Gastroesophageal sphincter (tissue), 4 donors: ENCODE data around the gene MEGF8. TPM values are rescaled to one million over a fixed set of nuclear protein-coding genes. Genes with fewer than 3 reads are reported as not detected.

Experiments
- ATAC-seq: fragments of 150-250 bp; one replicate; pipeline ENCODE4 v1.9.1; 2016; ENCODE audit warnings: mild to moderate bottlenecking, moderate library complexity
- H3K27ac ChIP-seq, 4 donors: fragments of 200-600 bp; sonication (generic) in 3 of 4; 1 replicate in 3 of 4; 2 replicates in 1 of 4; pipeline ENCODE4 v1.5.1; 2016 to 2019
- H3K27me3 ChIP-seq: fragments of 200-600 bp; sonication (generic); one replicate; pipeline ENCODE4 v1.5.1; 2019
- H3K36me3 ChIP-seq, 2 donors: fragments of 200-600 bp; sonication (generic); one replicate each; pipeline ENCODE4 v1.5.1; 2019; ENCODE audit warnings: control low read depth in 1 of 2
- H3K4me1 ChIP-seq, 3 donors: fragments of 200-600 bp; sonication (generic); 1 replicate in 2 of 3; 2 replicates in 1 of 3; pipeline ENCODE4 v1.5.1; 2016 to 2019; ENCODE audit warnings: control low read depth in 2 of 3
- H3K4me3 ChIP-seq, 2 donors: fragments of 200-600 bp; sonication (generic); one replicate each; pipeline ENCODE4 v1.5.1; 2019; ENCODE audit warnings: mild to moderate bottlenecking in 1 of 2, moderate library complexity in 1 of 2
- H3K9me3 ChIP-seq, 3 donors: fragments of 200-600 bp; sonication (generic); one replicate each; pipeline ENCODE4 v1.5.1; 2017 to 2019; ENCODE audit warnings: control low read depth in 2 of 3
- CTCF ChIP-seq, 4 experiments: fragments of 200-600 bp in 2 of 4; fragments of 450-650 bp in 2 of 4; sonication (generic) in 1 of 4; IDR thresholded peaks; one replicate each; pipeline ENCODE4 v1.5.1; 2017 to 2019; ENCODE audit warnings: antibody characterized with exemption in 4 of 4, mild to moderate bottlenecking in 2 of 4, moderate library complexity in 2 of 4
- EP300 ChIP-seq: sonication (generic); formaldehyde crosslinking; IDR thresholded peaks from one replicate; pipeline ENCODE4 v1.6.1; 2017; ENCODE audit warnings: antibody characterized with exemption, mild to moderate bottlenecking
- POLR2A ChIP-seq, 2 donors: fragments of 450-650 bp; IDR thresholded peaks; one replicate each; pipeline ENCODE4 v1.6.1; 2017; ENCODE audit warnings: antibody characterized with exemption in 2 of 2, mild to moderate bottlenecking in 2 of 2, moderate library complexity in 1 of 2
- POLR2AphosphoS5 ChIP-seq: sonication (generic); formaldehyde crosslinking; IDR thresholded peaks from one replicate; pipeline ENCODE4 v1.6.1; 2017; ENCODE audit warnings: antibody characterized with exemption
- WGBS, 2 donors: methylation state at CpG; one replicate each; pipeline ENCODE4 v1.1.5; 2018; ENCODE audit warnings: low coverage in 1 of 2; 5-methylcytosine and 5-hydroxymethylcytosine counted together
- total RNA-seq, 4 donors: library from RNA; depleted of rRNA; stranded (reverse); fragments of >200 nt; gene quantifications; one replicate each; pipeline ENCODE4 v1.1.0, GENCODE V29; 2016

Gene MEGF8
- total RNA-seq, 4 donors from 2014 or later = 13.9 to 44.4 (median 18.1) TPM

GRCh38 chr19:42281827-42282762 lies 43.3 kb upstream of the MEGF8 start:
- Histone ChIP-seq H3K4me3 (peak overlapping the region in 1 of 2 donors; percentile 93), H3K9me3 (no peaks in the 10 kb centered on the region), H3K27me3 (no peaks in the 10 kb centered on the region), H3K4me1 (peaks cover 0 to 88% (median 67%) of the 10 kb centered on the region in 3 donors), H3K27ac (peak overlapping the region; percentile 91 to 99 (median 98)), H3K36me3 (peaks cover 0 to 5% of the 10 kb centered on the region in 2 donors)
- no peak for ATAC-seq
- TF ChIP-seq EP300 = no peak
- no peak for TF ChIP-seq POLR2AphosphoS5
- TF ChIP-seq CTCF (IDR thresholded peaks at IDR 0.05) = no peak
- no peak for TF ChIP-seq POLR2A (IDR thresholded peaks at IDR 0.05)
- 10 to 13% methylated on average over 1 to 3 of the region's 7 CpGs for WGBS, 2 donors

- ATAC-seq = no peak
- H3K27me3 ChIP-seq = no peaks in the 10 kb centered on the region
- TF ChIP-seq CTCF (IDR thresholded peaks at IDR 0.05) = no peak
- no peak for TF ChIP-seq POLR2A (IDR thresholded peaks at IDR 0.05)
- TF ChIP-seq POLR2AphosphoS5 = no peak
- no peak for TF ChIP-seq EP300
- WGBS, 2 donors = 25 to 30% methylated on average over 2 to 3 of the region's 4 CpGs
- peak overlapping the region in 1 of 2 donors; percentile 68 for H3K4me3 ChIP-seq
- peak overlapping the region; percentile 91 to 99 (median 98) for H3K27ac ChIP-seq
- H3K4me1 ChIP-seq = peaks cover 0 to 84% (median 62%) of the 10 kb centered on the region in 3 donors
- no peaks in the 10 kb centered on the region for H3K9me3 ChIP-seq
- peaks cover 0 to 12% of the 10 kb centered on the region in 2 donors for H3K36me3 ChIP-seq
Measured at GRCh38 chr19:42282819-42283187, 42.6 kb upstream of the MEGF8 start.

GRCh38 chr19:42283188-42284065 lies 42.0 kb upstream of the MEGF8 start:
- H3K4me1 ChIP-seq = peaks cover 0 to 78% (median 55%) of the 10 kb centered on the region in 3 donors
- H3K27ac ChIP-seq = peak overlapping the region; percentile 91 to 99 (median 98)
- H3K36me3 ChIP-seq = peaks cover 0 to 18% of the 10 kb centered on the region in 2 donors
- TF ChIP-seq EP300 (no peak), POLR2AphosphoS5 (peak; percentile 46), POLR2A (IDR thresholded peaks at IDR 0.05) (peak; percentile 46 to 49), CTCF (IDR thresholded peaks at IDR 0.05) (peak in 2 of 4 experiments; percentile 11 to 28)
- H3K4me3 ChIP-seq = peak overlapping the region; percentile 38 to 68
- WGBS, 2 donors = 4 to 5% methylated on average over 10 of the region's 74 CpGs
- ATAC-seq = peak; percentile 78
- no peaks in the 10 kb centered on the region for H3K27me3 ChIP-seq
- H3K9me3 ChIP-seq = no peaks in the 10 kb centered on the region

- no peak for TF ChIP-seq POLR2AphosphoS5
- TF ChIP-seq POLR2A (IDR thresholded peaks at IDR 0.05) = peak; percentile 55 to 88
- TF ChIP-seq CTCF (IDR thresholded peaks at IDR 0.05) = peak in 1 of 4 experiments; percentile 10
- peak; percentile 63 for ATAC-seq
- H3K27me3 ChIP-seq = no peaks in the 10 kb centered on the region
- H3K4me1 ChIP-seq = peaks cover 0 to 72% (median 49%) of the 10 kb centered on the region in 3 donors
- H3K4me3 ChIP-seq = peak overlapping the region; percentile 38 to 68
- peak overlapping the region; percentile 31 to 99 (median 98) for H3K27ac ChIP-seq
- peaks cover 0 to 24% of the 10 kb centered on the region in 2 donors for H3K36me3 ChIP-seq
- H3K9me3 ChIP-seq = no peaks in the 10 kb centered on the region
- WGBS, 2 donors = no CpG with 5 or more reads among the region's 76 CpGs
Measured at GRCh38 chr19:42284066-42284501, 41.4 kb upstream of the MEGF8 start.
